ENCODE results near the gene PKNOX2. TPM values are rescaled to one million over a fixed set of nuclear protein-coding genes. Genes with fewer than 3 reads are reported as not detected.

The PKNOX2 gene
- total RNA-seq, 4 donors from 2014 or later: 0.27 to 4.8 (median 0.75) TPM; not detected in 1

GRCh38 chr11:125271483-125272091, 107.0 kb downstream of the PKNOX2 start:
- H3K36me3 ChIP-seq: no peaks in the 10 kb centered on the region
- in situ Hi-C loops (cut with MboI; ENCODE audit: low pct_ligation_motif_present in 1 of 4, low pct_unique_long_range_greater_than_20kb in 1 of 4, low sequenced_read_pairs in 3 of 4): no loop called here
- TF ChIP-seq POLR2A (IDR thresholded peaks at IDR 0.05) (no peak), EP300 (IDR thresholded peaks at IDR 0.05; ENCODE audit: low read depth) (no peak), POLR2AphosphoS5 (IDR thresholded peaks at IDR 0.05) (no peak), CTCF (IDR thresholded peaks at IDR 0.05) (no peak)
- WGBS, 2 donors (ENCODE audit: low coverage in 1 of 2): 87% methylated on average over 6 of the region's 6 CpGs; no CpG with 5 or more reads in 1 of the 2 donors
- DNase-seq: no peak
- H3K27ac ChIP-seq: no peak overlapping the region
- H3K4me1 ChIP-seq: no peaks in the 10 kb centered on the region
- H3K9me3 ChIP-seq: no peaks in the 10 kb centered on the region
- intact Hi-C loops (cut with DNase I; ENCODE audit: low total_unique reads): no loop called here
- H3K27me3 ChIP-seq: no peaks in the 10 kb centered on the region
- H3K4me3 ChIP-seq: no peak overlapping the region

- H3K36me3 ChIP-seq: no peaks in the 10 kb centered on the region
- DNase-seq: no peak
- intact Hi-C loops (cut with DNase I; ENCODE audit: low total_unique reads): no loop called here
Observed at GRCh38 chr11:125272092-125272491, 107.5 kb downstream of the PKNOX2 start.

GRCh38 chr11:125272821-125273220, 108.3 kb downstream of the PKNOX2 start:
- intact Hi-C loops (cut with DNase I; ENCODE audit: low total_unique reads) (no loop called here), in situ Hi-C loops (cut with MboI; ENCODE audit: low pct_ligation_motif_present in 1 of 4, low pct_unique_long_range_greater_than_20kb in 1 of 4, low sequenced_read_pairs in 3 of 4) (no loop called here)
- no peak for DNase-seq
- Histone ChIP-seq H3K36me3 (no peaks in the 10 kb centered on the region), H3K4me1 (no peaks in the 10 kb centered on the region), H3K27me3 (no peaks in the 10 kb centered on the region), H3K9me3 (no peaks in the 10 kb centered on the region), H3K4me3 (no peak overlapping the region), H3K27ac (no peak overlapping the region)
- WGBS, 2 donors (ENCODE audit: low coverage in 1 of 2): 72% methylated on average over 10 of the region's 10 CpGs; no CpG with 5 or more reads in 1 of the 2 donors
- TF ChIP-seq POLR2AphosphoS5 (IDR thresholded peaks at IDR 0.05) (no peak), EP300 (IDR thresholded peaks at IDR 0.05; ENCODE audit: low read depth) (no peak), POLR2A (IDR thresholded peaks at IDR 0.05) (no peak), CTCF (IDR thresholded peaks at IDR 0.05) (no peak)

More at GRCh38 chr11:125272092-125272491, 107.5 kb downstream of the PKNOX2 start:
- in situ Hi-C loops (cut with MboI; ENCODE audit: low pct_ligation_motif_present in 1 of 4, low pct_unique_long_range_greater_than_20kb in 1 of 4, low sequenced_read_pairs in 3 of 4): no loop called here
- no peak overlapping the region for H3K27ac ChIP-seq
- H3K9me3 ChIP-seq: no peaks in the 10 kb centered on the region
- H3K4me1 ChIP-seq: no peaks in the 10 kb centered on the region
- H3K27me3 ChIP-seq: no peaks in the 10 kb centered on the region
- TF ChIP-seq POLR2A (IDR thresholded peaks at IDR 0.05) (no peak), CTCF (IDR thresholded peaks at IDR 0.05) (no peak), POLR2AphosphoS5 (IDR thresholded peaks at IDR 0.05) (no peak), EP300 (IDR thresholded peaks at IDR 0.05; ENCODE audit: low read depth) (no peak)
- 76 to 100% methylated on average over 1 to 3 of the region's 3 CpGs for WGBS, 2 donors (ENCODE audit: low coverage in 1 of 2)
- no peak overlapping the region for H3K4me3 ChIP-seq

GRCh38 chr11:125273519-125274000, 109.0 kb downstream of the PKNOX2 start:
- no peak overlapping the region for H3K4me3 ChIP-seq
- intact Hi-C loops (cut with DNase I; ENCODE audit: low total_unique reads) (no loop called here), in situ Hi-C loops (cut with MboI; ENCODE audit: low pct_ligation_motif_present in 1 of 4, low pct_unique_long_range_greater_than_20kb in 1 of 4, low sequenced_read_pairs in 3 of 4) (no loop called here)
- H3K9me3 ChIP-seq: no peaks in the 10 kb centered on the region
- 56 to 59% methylated on average over 2 to 5 of the region's 5 CpGs for WGBS, 2 donors (ENCODE audit: low coverage in 1 of 2)
- H3K27ac ChIP-seq: no peak overlapping the region
- TF ChIP-seq POLR2A (IDR thresholded peaks at IDR 0.05): no peak
- TF ChIP-seq EP300 (IDR thresholded peaks at IDR 0.05; ENCODE audit: low read depth): no peak
- TF ChIP-seq POLR2AphosphoS5 (IDR thresholded peaks at IDR 0.05): no peak
- TF ChIP-seq CTCF (IDR thresholded peaks at IDR 0.05): no peak
- no peaks in the 10 kb centered on the region for H3K4me1 ChIP-seq
- no peaks in the 10 kb centered on the region for H3K27me3 ChIP-seq
- H3K36me3 ChIP-seq: no peaks in the 10 kb centered on the region
- DNase-seq: no peak

Measured in transverse colon (tissue), 4 donors.